ENCODE results near the gene TPPP3. TPM values are rescaled to one million over a fixed set of nuclear protein-coding genes. Genes with fewer than 3 reads are reported as not detected.
"Not testable (repeated sequence)": the region's sequence is repeated elsewhere in the genome, so short reads cannot be mapped to it uniquely, and the experiment has no call there.

TPPP3 gene
- total RNA-seq, 1 experiment from 2014 or later = not detected

DNA sequence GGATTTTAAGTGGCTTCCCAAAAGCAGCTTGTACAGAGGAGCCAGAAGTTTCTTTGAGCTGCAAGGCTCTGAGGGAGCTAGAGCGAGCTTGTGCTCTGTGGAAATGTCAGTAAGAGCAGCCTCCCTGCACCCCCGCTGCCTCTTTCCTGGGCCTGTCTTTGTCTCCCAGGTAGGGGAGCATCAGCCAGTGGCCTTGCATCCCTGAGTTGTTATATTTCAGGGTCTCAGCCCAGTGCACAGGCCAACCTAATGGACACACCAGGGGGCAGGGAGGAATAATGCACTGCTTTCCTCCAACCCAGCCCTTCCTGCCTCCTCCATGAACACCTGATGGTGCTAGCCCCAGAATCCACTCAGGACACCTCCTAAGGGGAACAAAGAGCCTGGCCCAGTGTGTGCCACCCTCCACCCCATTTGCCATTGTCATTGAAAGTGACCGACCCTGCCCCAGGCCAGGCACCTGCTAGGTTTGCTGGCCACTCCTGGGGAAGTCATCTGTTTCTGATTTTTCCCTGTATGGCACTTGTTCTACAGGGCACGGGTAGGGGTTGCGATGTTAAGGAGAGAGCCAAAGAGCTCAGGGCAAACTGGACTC lies 6.3 kb downstream of the TPPP3 start:
- Histone ChIP-seq H3K27ac (ENCODE audit: low read length) (no peak overlapping the region), H3K9ac (ENCODE audit: low read length) (no peak overlapping the region), H3K27me3 (ENCODE audit: low read length) (no peaks in the 10 kb centered on the region), H3K4me3 (ENCODE audit: low read length) (no peak overlapping the region), H3K4me2 (ENCODE audit: low read depth, low read length, poor library complexity, severe bottlenecking) (no peak overlapping the region), H2AFZ (ENCODE audit: low read length) (no peak overlapping the region), H3K9me2 (replicated peaks; ENCODE audit: insufficient read depth, low read length) (no peaks in the 10 kb centered on the region), H3K4me1 (ENCODE audit: low read length) (no peaks in the 10 kb centered on the region; the same call in 1 of the 2 replicates), H3K9me3 (ENCODE audit: low read length) (no peaks in the 10 kb centered on the region), H3K36me3 (ENCODE audit: insufficient read depth, low read length) (no peaks in the 10 kb centered on the region), H4K20me1 (ENCODE audit: insufficient read depth, low read depth, low read length) (no peaks in the 10 kb centered on the region), H3K79me2 (ENCODE audit: low read length) (no peaks in the 10 kb centered on the region)
- DNase-seq = no peak

DNA sequence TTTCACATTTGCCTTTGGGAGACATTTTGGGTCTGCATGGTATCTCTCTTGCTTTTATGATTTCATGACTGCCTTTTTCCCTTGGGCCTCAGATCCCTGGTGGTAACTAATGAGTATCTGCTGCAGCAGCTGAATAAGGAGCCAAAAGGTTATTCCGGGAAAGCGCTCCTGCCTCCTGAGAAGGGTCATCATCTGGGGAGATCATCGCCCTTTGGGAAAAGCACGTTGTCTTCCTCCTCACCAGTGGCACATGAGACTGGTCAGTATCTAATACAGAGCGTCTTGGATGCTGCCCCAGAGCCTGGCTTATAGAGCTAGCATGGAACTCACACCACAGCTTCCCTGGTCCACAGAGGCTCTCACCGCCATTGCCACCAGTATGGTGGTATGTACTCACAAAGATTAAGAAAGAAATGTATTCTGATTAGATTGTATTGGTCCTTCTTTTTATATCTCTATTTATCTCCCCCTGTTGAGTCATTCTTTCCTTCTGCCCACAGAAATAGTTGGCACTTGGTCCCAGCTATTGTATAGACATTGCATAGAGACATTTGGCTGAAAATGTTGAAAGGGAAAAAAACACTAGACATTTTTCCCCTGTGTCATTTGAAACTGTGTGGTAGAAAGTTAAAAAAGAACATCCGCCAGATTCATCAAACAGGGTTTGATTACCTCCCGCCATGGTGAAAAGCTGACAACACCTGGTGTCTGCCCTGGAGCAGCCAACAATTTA lies 8.4 kb downstream of the TPPP3 start:
- Histone ChIP-seq H3K27me3 (ENCODE audit: low read length) (no peaks in the 10 kb centered on the region), H3K4me1 (ENCODE audit: low read length) (no peaks in the 10 kb centered on the region; the same call in 1 of the 2 replicates), H3K4me2 (ENCODE audit: low read depth, low read length, poor library complexity, severe bottlenecking) (no peak overlapping the region), H2AFZ (ENCODE audit: low read length) (no peak overlapping the region), H3K9me2 (replicated peaks; ENCODE audit: insufficient read depth, low read length) (no peaks in the 10 kb centered on the region), H3K4me3 (ENCODE audit: low read length) (no peak overlapping the region), H4K20me1 (ENCODE audit: insufficient read depth, low read depth, low read length) (no peaks in the 10 kb centered on the region), H3K27ac (ENCODE audit: low read length) (no peak overlapping the region), H3K36me3 (ENCODE audit: insufficient read depth, low read length) (no peaks in the 10 kb centered on the region), H3K79me2 (ENCODE audit: low read length) (no peaks in the 10 kb centered on the region), H3K9ac (ENCODE audit: low read length) (no peak overlapping the region), H3K9me3 (ENCODE audit: low read length) (no peaks in the 10 kb centered on the region)
- DNase-seq = no peak

DNA sequence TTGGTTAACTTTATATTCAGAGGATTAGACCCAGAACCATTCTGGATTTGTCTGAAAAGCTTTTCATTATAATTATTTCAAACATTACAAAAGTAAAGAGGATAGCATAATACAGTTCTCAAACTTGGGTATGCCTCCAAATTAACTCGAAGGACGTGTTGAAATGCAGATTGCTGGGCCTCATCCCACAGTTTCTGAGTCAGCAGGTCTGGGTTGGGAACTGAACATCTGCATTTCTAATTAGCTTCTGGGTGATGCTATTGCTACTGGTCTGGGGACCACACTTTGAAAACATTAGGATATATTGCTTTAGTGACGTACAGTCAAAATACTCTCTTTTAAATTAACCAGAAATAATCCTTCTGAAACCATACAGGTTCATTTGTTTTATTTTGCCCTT lies 10.0 kb downstream of the TPPP3 start:
- Histone ChIP-seq H3K9me3 (ENCODE audit: low read length) (no peaks in the 10 kb centered on the region), H3K79me2 (ENCODE audit: low read length) (no peaks in the 10 kb centered on the region), H4K20me1 (ENCODE audit: insufficient read depth, low read depth, low read length) (no peaks in the 10 kb centered on the region), H3K36me3 (ENCODE audit: insufficient read depth, low read length) (no peaks in the 10 kb centered on the region), H2AFZ (ENCODE audit: low read length) (no peak overlapping the region), H3K27me3 (ENCODE audit: low read length) (no peaks in the 10 kb centered on the region), H3K9ac (ENCODE audit: low read length) (no peak overlapping the region), H3K4me1 (ENCODE audit: low read length) (no peaks in the 10 kb centered on the region; the same call in 1 of the 2 replicates), H3K4me3 (ENCODE audit: low read length) (no peak overlapping the region), H3K27ac (ENCODE audit: low read length) (no peak overlapping the region), H3K9me2 (replicated peaks; ENCODE audit: insufficient read depth, low read length) (no peaks in the 10 kb centered on the region), H3K4me2 (ENCODE audit: low read depth, low read length, poor library complexity, severe bottlenecking) (no peak overlapping the region)
- DNase-seq = no peak

DNA sequence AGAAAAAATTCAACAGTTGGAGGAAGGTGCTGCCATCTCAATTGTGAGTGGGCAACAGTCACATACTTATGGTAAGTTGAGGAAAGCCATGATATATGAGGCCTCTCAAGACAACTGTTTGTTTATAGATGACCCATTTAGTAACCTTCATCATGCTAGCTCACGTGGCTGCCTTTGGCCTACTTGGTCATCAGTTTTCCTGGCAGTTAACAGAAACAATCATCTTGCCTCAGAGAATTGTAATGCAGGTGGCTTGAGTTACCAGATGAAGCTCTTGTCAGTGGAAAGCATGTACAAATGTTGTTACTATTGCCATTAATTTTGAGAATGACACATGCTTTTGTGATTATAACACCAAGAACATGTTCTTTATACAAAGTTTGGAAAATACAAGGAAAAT lies 14.7 kb downstream of the TPPP3 start:
- H3K9me2 ChIP-seq (replicated peaks; ENCODE audit: insufficient read depth, low read length) = no peaks in the 10 kb centered on the region

DNA sequence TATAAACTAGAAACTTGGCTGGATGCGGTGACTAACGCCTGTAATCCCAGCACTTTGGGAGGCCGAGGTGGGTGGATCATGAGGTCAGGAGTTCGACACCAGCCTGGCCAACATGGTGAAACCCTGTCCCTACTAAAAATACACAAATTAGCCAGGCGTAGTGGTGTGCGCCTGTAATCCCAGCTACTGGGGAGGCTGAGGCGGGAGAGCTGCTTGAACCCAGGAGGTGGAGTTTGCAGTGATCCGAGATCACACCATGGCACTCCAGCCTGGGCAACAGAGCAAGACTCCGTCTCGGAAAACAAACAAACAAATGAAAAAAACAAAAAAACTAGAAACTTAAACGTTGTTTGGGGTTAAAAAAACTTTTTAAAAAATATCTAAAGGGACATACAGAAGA lies 17.3 kb downstream of the TPPP3 start:
- not testable (repeated sequence) for H3K4me1 ChIP-seq (ENCODE audit: low read length); H3K36me3 ChIP-seq (ENCODE audit: insufficient read depth, low read length); H3K4me3 ChIP-seq (ENCODE audit: low read length); H2AFZ ChIP-seq (ENCODE audit: low read length); H3K79me2 ChIP-seq (ENCODE audit: low read length); H3K9me2 ChIP-seq (replicated peaks; ENCODE audit: insufficient read depth, low read length); H3K27me3 ChIP-seq (ENCODE audit: low read length); H3K9me3 ChIP-seq (ENCODE audit: low read length); H3K27ac ChIP-seq (ENCODE audit: low read length); DNase-seq; H4K20me1 ChIP-seq (ENCODE audit: insufficient read depth, low read depth, low read length); H3K9ac ChIP-seq (ENCODE audit: low read length); H3K4me2 ChIP-seq (ENCODE audit: low read depth, low read length, poor library complexity, severe bottlenecking)

More for the DNA sequence above, 14.7 kb downstream of the TPPP3 start:
- no peak overlapping the region for H3K4me3 ChIP-seq (ENCODE audit: low read length)
- no peaks in the 10 kb centered on the region for H3K9me3 ChIP-seq (ENCODE audit: low read length)
- H3K9ac ChIP-seq (ENCODE audit: low read length) = no peak overlapping the region
- no peaks in the 10 kb centered on the region for H3K79me2 ChIP-seq (ENCODE audit: low read length)
- H2AFZ ChIP-seq (ENCODE audit: low read length) = no peak overlapping the region
- no peaks in the 10 kb centered on the region for H3K4me1 ChIP-seq (ENCODE audit: low read length)
- H4K20me1 ChIP-seq (ENCODE audit: insufficient read depth, low read depth, low read length) = no peaks in the 10 kb centered on the region
- no peak for DNase-seq
- H3K36me3 ChIP-seq (ENCODE audit: insufficient read depth, low read length) = no peaks in the 10 kb centered on the region
- H3K27me3 ChIP-seq (ENCODE audit: low read length) = no peaks in the 10 kb centered on the region
- H3K27ac ChIP-seq (ENCODE audit: low read length) = no peak overlapping the region
- no peak overlapping the region for H3K4me2 ChIP-seq (ENCODE audit: low read depth, low read length, poor library complexity, severe bottlenecking)

DNA sequence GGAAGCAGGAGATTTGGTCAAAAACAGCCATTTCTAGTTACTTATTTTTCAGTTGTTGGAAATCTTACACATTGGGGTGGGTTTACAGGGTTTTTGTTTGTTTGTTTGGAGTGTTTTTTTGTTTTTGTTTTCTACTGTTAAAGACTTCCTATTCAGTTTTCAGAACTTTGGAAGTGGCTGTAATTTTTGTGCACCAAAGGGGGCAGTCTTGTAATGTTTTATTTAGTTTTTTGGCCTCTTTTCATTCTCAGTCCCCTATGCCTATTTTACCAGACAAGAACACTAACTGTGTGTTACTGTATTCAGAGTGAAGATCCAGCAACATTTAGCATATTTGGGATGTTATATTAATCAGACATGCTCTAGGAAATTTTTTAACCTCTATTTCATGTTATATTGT lies 20.6 kb downstream of the TPPP3 start:
- Histone ChIP-seq H3K4me3 (ENCODE audit: low read length) (no peak overlapping the region), H3K9me2 (replicated peaks; ENCODE audit: insufficient read depth, low read length) (no peaks in the 10 kb centered on the region), H2AFZ (ENCODE audit: low read length) (no peak overlapping the region), H3K4me1 (ENCODE audit: low read length) (no peaks in the 10 kb centered on the region), H3K79me2 (ENCODE audit: low read length) (no peaks in the 10 kb centered on the region), H4K20me1 (ENCODE audit: insufficient read depth, low read depth, low read length) (no peaks in the 10 kb centered on the region), H3K36me3 (ENCODE audit: insufficient read depth, low read length) (no peaks in the 10 kb centered on the region), H3K9ac (ENCODE audit: low read length) (no peak overlapping the region), H3K27ac (ENCODE audit: low read length) (no peak overlapping the region), H3K27me3 (ENCODE audit: low read length) (0 out of 2 replicates have a peak, but pooled peaks cover 5% of the 10 kb centered on the region), H3K9me3 (ENCODE audit: low read length) (no peaks in the 10 kb centered on the region), H3K4me2 (ENCODE audit: low read depth, low read length, poor library complexity, severe bottlenecking) (no peak overlapping the region)
- peak; percentile 65 for DNase-seq

DNA sequence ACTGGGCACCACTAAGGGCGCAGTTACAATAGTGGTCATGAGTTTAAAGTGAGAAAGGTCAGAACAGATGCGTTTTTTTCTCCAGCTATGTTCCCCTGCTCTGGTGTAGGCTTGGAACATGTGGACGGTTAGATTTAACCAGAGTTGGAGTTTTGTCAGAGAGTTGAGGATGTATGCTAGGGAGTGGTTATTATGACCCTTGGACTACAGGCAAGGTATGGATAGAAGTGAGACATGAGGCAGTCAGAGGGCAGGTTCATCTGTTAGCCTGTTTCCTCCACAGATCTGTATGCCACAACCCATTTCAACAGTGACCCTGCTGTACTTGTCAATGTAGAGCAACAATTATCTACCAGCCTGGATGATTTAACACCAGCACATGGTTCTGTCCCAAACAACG lies 22.6 kb downstream of the TPPP3 start:
- DNase-seq = no peak
- Histone ChIP-seq H3K36me3 (ENCODE audit: insufficient read depth, low read length) (no peaks in the 10 kb centered on the region), H3K79me2 (ENCODE audit: low read length) (no peaks in the 10 kb centered on the region), H3K9ac (ENCODE audit: low read length) (no peak overlapping the region), H3K4me2 (ENCODE audit: low read depth, low read length, poor library complexity, severe bottlenecking) (no peak overlapping the region), H2AFZ (ENCODE audit: low read length) (no peak overlapping the region), H3K4me3 (ENCODE audit: low read length) (no peak overlapping the region), H3K9me3 (ENCODE audit: low read length) (no peaks in the 10 kb centered on the region), H3K27me3 (ENCODE audit: low read length) (0 out of 2 replicates have a peak, but pooled peaks cover 5% of the 10 kb centered on the region), H3K27ac (ENCODE audit: low read length) (no peak overlapping the region), H3K9me2 (replicated peaks; ENCODE audit: insufficient read depth, low read length) (no peaks in the 10 kb centered on the region), H4K20me1 (ENCODE audit: insufficient read depth, low read depth, low read length) (no peaks in the 10 kb centered on the region), H3K4me1 (ENCODE audit: low read length) (no peaks in the 10 kb centered on the region)

DNA sequence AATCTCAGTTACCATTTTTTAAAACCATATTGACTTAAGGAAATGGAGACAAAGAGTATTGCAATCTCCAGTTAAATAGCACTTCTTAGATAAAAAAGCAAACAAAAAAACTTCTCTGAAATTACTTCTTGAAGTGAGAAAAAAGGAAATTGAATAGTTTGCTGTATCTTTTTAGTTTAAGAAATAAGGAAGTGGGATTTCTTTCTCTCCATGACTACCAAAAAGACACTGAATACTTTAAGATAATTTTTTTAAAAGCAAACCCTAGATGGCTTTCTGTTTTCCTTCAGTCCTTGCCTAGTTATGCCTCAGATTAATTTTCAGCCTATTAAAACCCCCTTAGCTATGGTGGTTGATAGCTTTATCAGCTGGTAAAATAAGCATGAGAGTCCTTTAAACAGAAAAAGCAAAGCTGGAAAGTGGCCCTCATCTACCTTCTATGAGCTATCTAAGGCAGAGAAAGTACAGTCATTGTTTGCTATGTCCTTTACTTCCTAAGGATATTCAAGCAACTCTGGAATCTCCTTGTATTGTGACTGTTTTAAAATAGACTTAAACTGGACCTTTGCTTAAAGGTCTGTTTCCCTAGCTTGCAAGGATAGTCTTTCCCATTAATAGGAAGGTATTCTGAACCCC lies 28.6 kb downstream of the TPPP3 start:
- H3K4me2 ChIP-seq (ENCODE audit: low read depth, low read length, poor library complexity, severe bottlenecking) = no peak overlapping the region

More for the DNA sequence above, 28.6 kb downstream of the TPPP3 start:
- Histone ChIP-seq H4K20me1 (ENCODE audit: insufficient read depth, low read depth, low read length) (no peaks in the 10 kb centered on the region), H3K9me2 (replicated peaks; ENCODE audit: insufficient read depth, low read length) (no peaks in the 10 kb centered on the region), H3K27me3 (ENCODE audit: low read length) (peaks cover 5% of the 10 kb centered on the region; the same call in 1 of the 2 replicates), H3K9ac (ENCODE audit: low read length) (no peak overlapping the region), H3K9me3 (ENCODE audit: low read length) (no peaks in the 10 kb centered on the region), H3K4me3 (ENCODE audit: low read length) (no peak overlapping the region), H3K36me3 (ENCODE audit: insufficient read depth, low read length) (no peaks in the 10 kb centered on the region), H3K4me1 (ENCODE audit: low read length) (peaks cover 12% of the 10 kb centered on the region), H3K27ac (ENCODE audit: low read length) (no peak overlapping the region), H2AFZ (ENCODE audit: low read length) (no peak overlapping the region), H3K79me2 (ENCODE audit: low read length) (no peaks in the 10 kb centered on the region)
- peak; percentile 44 for DNase-seq

Data from Karpas-422 (cell line).